Panc1 (cell line): Measurements from ENCODE around the gene ZBTB20. TPM values are rescaled to one million over a fixed set of nuclear protein-coding genes. Genes with fewer than 3 reads are reported as not detected.

Source experiments
- ATAC-seq: fragments of 200-7000 bp; cut with Tn5 transposase; 2 replicates; pipeline ENCODE4 v1.9.1; 2020; ENCODE audit warnings: mild to moderate bottlenecking, moderate library complexity
- BruUV-seq: library from RNA; stranded (reverse); fragments of 400-500 nt; replicated peaks from 2 replicates; lab custom pipeline; 2021; lab: Mats Ljungman, UMichigan
- CTCF ChIA-PET: fragments of 300-600 bp; sonication (Branson Sonifier 250); formaldehyde crosslinking; loops from one replicate; lab custom pipeline; 2022; ENCODE audit warnings: antibody characterized with exemption; lab: Charles Lee
- POLR2A ChIA-PET: fragments of 300-600 bp; sonication (Branson Sonifier 250); formaldehyde crosslinking; loops from one replicate; lab custom pipeline; 2022; ENCODE audit warnings: antibody characterized with exemption; lab: Charles Lee
- DNase-seq: peaks from one replicate; pipeline ENCODE4 v3.0.0-alpha.2; 2010; ENCODE audit warnings: low read depth, low spot score
- H3K27ac ChIP-seq: 2 replicates; pipeline ENCODE4 v1.5.1; 2011; ENCODE audit warnings: mild to moderate bottlenecking, low read length, inconsistent platforms
- H3K27me3 ChIP-seq: fragments of 200-500 bp; sonication (Bioruptor generic); 2 replicates; pipeline ENCODE4 v1.6.0; 2014; ENCODE audit warnings: low read length, inconsistent platforms; ENCODE audit not compliant: control insufficient read depth, insufficient read depth
- H3K36me3 ChIP-seq: fragments of 200-500 bp; sonication (Bioruptor generic); 2 replicates; pipeline ENCODE4 v1.5.1; 2014; ENCODE audit warnings: inconsistent platforms, mild to moderate bottlenecking, low read length, moderate library complexity; ENCODE audit not compliant: control insufficient read depth, insufficient read depth
- H3K4me1 ChIP-seq: 2 replicates; pipeline ENCODE4 v1.5.1; 2011; ENCODE audit warnings: inconsistent platforms, mild to moderate bottlenecking, low read length, moderate library complexity; ENCODE audit not compliant: control insufficient read depth, insufficient read depth
- H3K4me3 ChIP-seq, 2 experiments: 2 replicates each; pipeline ENCODE4 v1.5.1; 2011 to 2012; ENCODE audit warnings: low read depth in 2 of 2, low read length in 2 of 2, mild to moderate bottlenecking in 2 of 2, inconsistent platforms in 1 of 2, moderate library complexity in 1 of 2
- H3K9me3 ChIP-seq: fragments of 200-500 bp; sonication (Bioruptor generic); 2 replicates; pipeline ENCODE4 v1.5.1; 2014; ENCODE audit warnings: low read depth, mild to moderate bottlenecking, inconsistent platforms, low read length, moderate library complexity; ENCODE audit not compliant: control insufficient read depth, insufficient read depth
- CTCF ChIP-seq: fragments of 450-650 bp; IDR thresholded peaks from 2 replicates; pipeline ENCODE4 v1.5.1; 2017; ENCODE audit warnings: mild to moderate bottlenecking
- POLR2AphosphoS5 ChIP-seq: IDR thresholded peaks from 2 replicates; pipeline ENCODE4 v1.6.1; 2012; ENCODE audit warnings: mild to moderate bottlenecking, low read depth, low read length, moderate library complexity
- REST ChIP-seq, 2 experiments: IDR thresholded peaks; 2 replicates each; pipeline ENCODE4 v1.6.1; 2011 to 2012; ENCODE audit warnings: low read depth in 2 of 2, control low read depth in 1 of 2, low read length in 1 of 2, mild to moderate bottlenecking in 1 of 2, moderate library complexity in 1 of 2; ENCODE audit not compliant: insufficient read depth in 1 of 2
- SIN3A ChIP-seq: IDR thresholded peaks from 2 replicates; pipeline ENCODE4 v1.6.1; 2012; ENCODE audit warnings: low read depth, mild to moderate bottlenecking, low read length, moderate library complexity, borderline replicate concordance; ENCODE audit not compliant: insufficient read depth
- TCF7L2 ChIP-seq: IDR thresholded peaks from 2 replicates; pipeline ENCODE4 v1.6.1; 2011; ENCODE audit warnings: mild to moderate bottlenecking, low read depth, low read length, inconsistent platforms
- in situ Hi-C: cut with HindIII; loops from 2 replicates; pipeline ENCODE4 v1.10.0; 2016; ENCODE audit warnings: low sequenced_read_pairs, low pct_unique_long_range_greater_than_20kb
- intact Hi-C: fragments of 100-400 bp; cut with micrococcal nuclease; formaldehyde crosslinking; loops from one replicate; pipeline ENCODE4 v1.10.0; 2022; ENCODE audit not compliant: unreplicated experiment
- total RNA-seq: library from RNA; stranded (reverse); gene quantifications from one replicate; pipeline ENCODE4 v1.2.1, GENCODE V29; 2021; ENCODE audit not compliant: unreplicated experiment

Gene ZBTB20
- total RNA-seq, 1 experiment from 2014 or later: 4.1 TPM

GRCh38 chr3:115146032-115146417, 1.1 kb downstream of the ZBTB20 start:
- in situ Hi-C loops (no loop called here), intact Hi-C loops (no loop called here)
- Histone ChIP-seq H3K9me3 (no peaks in the 10 kb centered on the region), H3K4me1 (peaks cover 10% of the 10 kb centered on the region; the same call in 1 of the 2 replicates), H3K4me3 (peak overlapping the region; percentile 74 to 87), H3K36me3 (no peaks in the 10 kb centered on the region; the same call in 1 of the 2 replicates), H3K27me3 (no peaks in the 10 kb centered on the region), H3K27ac (peak overlapping the region; percentile 84)
- peak; percentile 18 for DNase-seq
- no peak for TF ChIP-seq REST (IDR thresholded peaks at IDR 0.05; ENCODE audit: insufficient read depth in 1 of 2, low read depth in 2 of 2, low read length in 1 of 2)
- no peak for TF ChIP-seq TCF7L2
- ChIA-PET POLR2A (interaction anchor here (0.6 to 0.7 kb wide), 3 partner anchors 377 to 685 kb away, joined by 8 to 10 read pairs (median 9); no protein-coding TSS in a partner anchor), CTCF (no interaction called here)
- BruUV-seq: no TSS peak
- 0 out of 2 replicates have a peak, but pooled peaks have one; percentile 3 for ATAC-seq

GRCh38 chr3:115141033-115141757, 5.9 kb downstream of the ZBTB20 start:
- H3K4me1 ChIP-seq: peaks cover 6% of the 10 kb centered on the region; the same call in 1 of the 2 replicates
- no peak overlapping the region for H3K4me3 ChIP-seq
- no peaks in the 10 kb centered on the region for H3K27me3 ChIP-seq
- H3K36me3 ChIP-seq: no peaks in the 10 kb centered on the region; the same call in 1 of the 2 replicates
- ChIA-PET POLR2A (no interaction called here), CTCF (no interaction called here)
- ATAC-seq: no peak
- in situ Hi-C loops: no loop called here
- DNase-seq: no peak
- no peak for TF ChIP-seq REST (IDR thresholded peaks at IDR 0.05; ENCODE audit: insufficient read depth in 1 of 2, low read depth in 2 of 2, low read length in 1 of 2)
- TF ChIP-seq TCF7L2: no peak
- no peak for TF ChIP-seq CTCF
- no peak for TF ChIP-seq POLR2AphosphoS5
- no peak for TF ChIP-seq SIN3A
- intact Hi-C loops: no loop called here
- no peak overlapping the region for H3K27ac ChIP-seq
- BruUV-seq: no TSS peak
- H3K9me3 ChIP-seq: no peaks in the 10 kb centered on the region
